ENCODE results near the gene SRSF8. TPM values are rescaled to one million over a fixed set of nuclear protein-coding genes. Genes with fewer than 3 reads are reported as not detected.

SRSF8 gene
- total RNA-seq, 2 donors from 2014 or later, result 40.4 to 46.1 TPM

GRCh38 chr11:95092549-95093324, 26.0 kb downstream of the SRSF8 start:
- Histone ChIP-seq H3K4me3 (no peak overlapping the region), H3K36me3 (no peaks in the 10 kb centered on the region), H3K4me1 (replicated peaks) (peaks cover 18% of the 10 kb centered on the region), H3K27ac (no peak overlapping the region), H3K9me3 (no peaks in the 10 kb centered on the region), H3K27me3 (replicated peaks; ENCODE audit: insufficient read depth) (no peaks in the 10 kb centered on the region)
- 45% methylated on average over 5 of the region's 5 CpGs for WGBS
- TF ChIP-seq POLR2A (IDR thresholded peaks at IDR 0.05) (no peak), CTCF (IDR thresholded peaks at IDR 0.05) (peak in 1 of 4 experiments; percentile 31), POLR2AphosphoS5 (IDR thresholded peaks at IDR 0.05) (no peak)
- no peak for DNase-seq (ENCODE audit: low spot score)
- intact Hi-C loops (cut with DNase I), result no loop called here

- Histone ChIP-seq H3K4me3 (no peak overlapping the region), H3K36me3 (no peaks in the 10 kb centered on the region), H3K27ac (no peak overlapping the region), H3K4me1 (replicated peaks) (peaks cover 18% of the 10 kb centered on the region), H3K9me3 (no peaks in the 10 kb centered on the region), H3K27me3 (replicated peaks; ENCODE audit: insufficient read depth) (no peaks in the 10 kb centered on the region)
- intact Hi-C loops (cut with DNase I), result no loop called here
- 92% methylated on average over 3 of the region's 3 CpGs for WGBS
- no peak for DNase-seq (ENCODE audit: low spot score)
- TF ChIP-seq POLR2AphosphoS5 (IDR thresholded peaks at IDR 0.05) (no peak), CTCF (IDR thresholded peaks at IDR 0.05) (no peak), POLR2A (IDR thresholded peaks at IDR 0.05) (no peak)
These were observed 26.8 kb downstream of the SRSF8 start for GRCh38 chr11:95093548-95093947.

GRCh38 chr11:95095858-95096587, 29.3 kb downstream of the SRSF8 start:
- no peak overlapping the region for H3K27ac ChIP-seq
- no peaks in the 10 kb centered on the region for H3K27me3 ChIP-seq (replicated peaks; ENCODE audit: insufficient read depth)
- intact Hi-C loops (cut with DNase I), result no loop called here
- H3K36me3 ChIP-seq, result no peaks in the 10 kb centered on the region
- TF ChIP-seq CTCF (IDR thresholded peaks at IDR 0.05), result no peak
- no peak for TF ChIP-seq POLR2AphosphoS5 (IDR thresholded peaks at IDR 0.05)
- TF ChIP-seq POLR2A (IDR thresholded peaks at IDR 0.05), result no peak
- peaks cover 18% of the 10 kb centered on the region for H3K4me1 ChIP-seq (replicated peaks)
- WGBS, result 70% methylated on average over 4 of the region's 4 CpGs
- no peaks in the 10 kb centered on the region for H3K9me3 ChIP-seq
- no peak for DNase-seq (ENCODE audit: low spot score)
- H3K4me3 ChIP-seq, result no peak overlapping the region

GRCh38 chr11:95097209-95097608, 30.5 kb downstream of the SRSF8 start:
- peaks cover 8% of the 10 kb centered on the region for H3K4me1 ChIP-seq (replicated peaks)
- intact Hi-C loops (cut with DNase I), result no loop called here
- H3K4me3 ChIP-seq, result no peak overlapping the region
- TF ChIP-seq POLR2A (IDR thresholded peaks at IDR 0.05), result no peak
- H3K36me3 ChIP-seq, result no peaks in the 10 kb centered on the region
- no peak overlapping the region for H3K27ac ChIP-seq
- no peak for DNase-seq (ENCODE audit: low spot score)
- 65% methylated on average over 3 of the region's 3 CpGs for WGBS
- H3K9me3 ChIP-seq, result no peaks in the 10 kb centered on the region
- no peaks in the 10 kb centered on the region for H3K27me3 ChIP-seq (replicated peaks; ENCODE audit: insufficient read depth)

GRCh38 chr11:95098826-95099225, 32.1 kb downstream of the SRSF8 start:
- Histone ChIP-seq H3K27me3 (replicated peaks; ENCODE audit: insufficient read depth) (no peaks in the 10 kb centered on the region), H3K4me3 (no peak overlapping the region), H3K36me3 (no peaks in the 10 kb centered on the region), H3K9me3 (no peaks in the 10 kb centered on the region), H3K27ac (no peak overlapping the region), H3K4me1 (replicated peaks) (no peaks in the 10 kb centered on the region)
- no peak for DNase-seq (ENCODE audit: low spot score)
- TF ChIP-seq POLR2AphosphoS5 (IDR thresholded peaks at IDR 0.05) (no peak), POLR2A (IDR thresholded peaks at IDR 0.05) (no peak), CTCF (IDR thresholded peaks at IDR 0.05) (no peak)
- WGBS, result 83% methylated on average over 3 of the region's 3 CpGs
- intact Hi-C loops (cut with DNase I), result no loop called here

Data from prostate gland (tissue), 2 donors.